Central memory CD4-positive, alpha-beta T cell (primary cell): ENCODE results near the gene PLXNC1.
A peak's percentile ranks its signal among the peaks of the same experiment; 100 is the strongest.

Source experiments
- DNase-seq: peaks from one replicate; pipeline ENCODE4 v3.0.0; 2022

The PLXNC1 gene

GRCh38 chr12:94245631-94246383 is 97.4 kb downstream of the PLXNC1 start:
- no peak for DNase-seq

GRCh38 chr12:94247246-94247645 is 98.9 kb downstream of the PLXNC1 start:
- no peak for DNase-seq

GRCh38 chr12:94248582-94248981 is 100.2 kb downstream of the PLXNC1 start:
- no peak for DNase-seq

GRCh38 chr12:94250130-94250529 is 101.8 kb downstream of the PLXNC1 start:
- DNase-seq, result no peak

- no peak for DNase-seq
These were observed 105.9 kb downstream of the PLXNC1 start for GRCh38 chr12:94254270-94254669.

GRCh38 chr12:94255006-94255405 is 106.6 kb downstream of the PLXNC1 start:
- DNase-seq, result no peak

GRCh38 chr12:94255428-94255827 is 107.1 kb downstream of the PLXNC1 start:
- DNase-seq, result no peak

- no peak for DNase-seq
These were observed 110.2 kb downstream of the PLXNC1 start for GRCh38 chr12:94258593-94258992.

- no peak for DNase-seq
These were observed 111.6 kb downstream of the PLXNC1 start for GRCh38 chr12:94260017-94260416.

GRCh38 chr12:94260717-94261116 is 112.3 kb downstream of the PLXNC1 start:
- DNase-seq, result no peak

GRCh38 chr12:94261119-94261518 is 112.7 kb downstream of the PLXNC1 start:
- DNase-seq, result no peak

- DNase-seq, result no peak
These were observed 113.4 kb downstream of the PLXNC1 start for GRCh38 chr12:94261786-94262185.

GRCh38 chr12:94262228-94263010 is 114.0 kb downstream of the PLXNC1 start:
- peak; percentile 65 for DNase-seq

GRCh38 chr12:94263011-94263811 is 114.8 kb downstream of the PLXNC1 start:
- peak; percentile 65 for DNase-seq

- no peak for DNase-seq
These were observed 115.7 kb downstream of the PLXNC1 start for GRCh38 chr12:94263905-94264561.

- no peak for DNase-seq
These were observed 116.5 kb downstream of the PLXNC1 start for GRCh38 chr12:94264736-94265485.

GRCh38 chr12:94265539-94265938 is 117.2 kb downstream of the PLXNC1 start:
- no peak for DNase-seq

- DNase-seq, result no peak
These were observed 117.8 kb downstream of the PLXNC1 start for GRCh38 chr12:94265966-94266745.

- no peak for DNase-seq
These were observed 118.6 kb downstream of the PLXNC1 start for GRCh38 chr12:94266796-94267536.

GRCh38 chr12:94267537-94267872 is 119.1 kb downstream of the PLXNC1 start:
- no peak for DNase-seq
